WTC11 (cell line): ENCODE data around the gene RASA1.
"Not testable (repeated sequence)": the region's sequence is repeated elsewhere in the genome, so short reads cannot be mapped to it uniquely, and the experiment has no call there.

Experiments used
- CTCF ChIP-seq: fragments of 200-600 bp; IDR thresholded peaks from 2 replicates; pipeline ENCODE4 v1.8.0; 2022; ENCODE audit warnings: antibody characterized with exemption
- FOXK1 ChIP-seq: sonication (generic); formaldehyde crosslinking; IDR thresholded peaks from 2 replicates; pipeline ENCODE4 v1.8.0; 2022; ENCODE audit warnings: mild to moderate bottlenecking, moderate library complexity, missing genetic modification reagents
- HMGXB4 ChIP-seq: sonication (generic); formaldehyde crosslinking; IDR thresholded peaks from 2 replicates; pipeline ENCODE4 v1.8.1; 2023; ENCODE audit warnings: mild to moderate bottlenecking, moderate library complexity, missing genetic modification reagents
- MAX ChIP-seq: sonication (generic); formaldehyde crosslinking; IDR thresholded peaks from 2 replicates; pipeline ENCODE4 v1.8.0; 2022; ENCODE audit warnings: mild to moderate bottlenecking, missing genetic modification reagents
- MLX ChIP-seq: sonication (generic); formaldehyde crosslinking; IDR thresholded peaks from 2 replicates; pipeline ENCODE4 v1.8.1; 2023; ENCODE audit warnings: mild to moderate bottlenecking, missing genetic modification reagents, moderate library complexity
- SMAD4 ChIP-seq: sonication (generic); formaldehyde crosslinking; IDR thresholded peaks from 2 replicates; pipeline ENCODE4 v1.8.0; 2022; ENCODE audit warnings: mild to moderate bottlenecking, missing genetic modification reagents
- TEAD4 ChIP-seq: sonication (generic); formaldehyde crosslinking; IDR thresholded peaks from 2 replicates; pipeline ENCODE4 v1.8.0; 2022; ENCODE audit warnings: mild to moderate bottlenecking, missing genetic modification reagents
- ZNF121 ChIP-seq: sonication (generic); formaldehyde crosslinking; IDR thresholded peaks from 2 replicates; pipeline ENCODE4 v1.8.0; 2023; ENCODE audit warnings: missing genetic modification reagents

- not testable (repeated sequence) for TF ChIP-seq CTCF; MLX (CRISPR knock-in tag); SMAD4 (CRISPR knock-in tag); ZNF121 (CRISPR knock-in tag); TEAD4; HMGXB4; FOXK1 (CRISPR knock-in tag); MAX (CRISPR knock-in tag)
These were observed 38.4 kb downstream of the RASA1 start for GRCh38 chr5:87306090-87306489.
